ENCODE data around the gene ZBTB2. TPM values are rescaled to one million over a fixed set of nuclear protein-coding genes. Genes with fewer than 3 reads are reported as not detected.

The ZBTB2 gene
- total RNA-seq, 2 donors from 2014 or later, result 11.4 to 15.2 TPM

DNA sequence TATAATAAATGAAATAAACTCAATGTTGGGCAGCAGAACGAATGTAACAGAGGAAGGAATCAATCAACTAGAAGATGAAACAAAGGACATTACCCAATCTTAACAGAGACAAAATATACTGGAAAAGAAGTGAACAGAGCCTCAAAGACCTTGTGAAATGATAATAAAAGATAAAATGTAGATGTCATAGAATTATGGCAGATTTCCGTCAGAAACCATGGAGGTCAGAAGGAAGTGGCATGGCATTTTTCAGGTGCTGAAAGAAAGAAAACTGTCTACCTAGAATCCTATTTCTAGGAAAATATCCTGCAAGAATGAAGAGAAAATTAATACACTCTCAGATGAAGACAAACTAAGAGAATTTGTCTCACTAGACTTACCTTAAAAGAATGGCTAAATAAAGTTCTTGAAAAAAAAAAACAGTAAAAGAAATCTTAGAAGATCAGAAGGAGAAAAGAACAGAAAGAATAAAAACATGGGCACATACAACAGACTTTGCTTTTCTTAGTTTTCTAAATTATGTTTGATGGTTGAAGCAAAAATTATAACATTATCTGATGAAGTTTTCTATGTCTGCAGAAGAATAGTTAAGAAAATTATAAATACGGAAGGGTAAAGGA is 23.4 kb upstream of the ZBTB2 start:
- H3K9ac ChIP-seq (ENCODE audit: extremely low read depth, low read length, poor library complexity, severe bottlenecking), result no peak overlapping the region
- TF ChIP-seq, protein P1, sequence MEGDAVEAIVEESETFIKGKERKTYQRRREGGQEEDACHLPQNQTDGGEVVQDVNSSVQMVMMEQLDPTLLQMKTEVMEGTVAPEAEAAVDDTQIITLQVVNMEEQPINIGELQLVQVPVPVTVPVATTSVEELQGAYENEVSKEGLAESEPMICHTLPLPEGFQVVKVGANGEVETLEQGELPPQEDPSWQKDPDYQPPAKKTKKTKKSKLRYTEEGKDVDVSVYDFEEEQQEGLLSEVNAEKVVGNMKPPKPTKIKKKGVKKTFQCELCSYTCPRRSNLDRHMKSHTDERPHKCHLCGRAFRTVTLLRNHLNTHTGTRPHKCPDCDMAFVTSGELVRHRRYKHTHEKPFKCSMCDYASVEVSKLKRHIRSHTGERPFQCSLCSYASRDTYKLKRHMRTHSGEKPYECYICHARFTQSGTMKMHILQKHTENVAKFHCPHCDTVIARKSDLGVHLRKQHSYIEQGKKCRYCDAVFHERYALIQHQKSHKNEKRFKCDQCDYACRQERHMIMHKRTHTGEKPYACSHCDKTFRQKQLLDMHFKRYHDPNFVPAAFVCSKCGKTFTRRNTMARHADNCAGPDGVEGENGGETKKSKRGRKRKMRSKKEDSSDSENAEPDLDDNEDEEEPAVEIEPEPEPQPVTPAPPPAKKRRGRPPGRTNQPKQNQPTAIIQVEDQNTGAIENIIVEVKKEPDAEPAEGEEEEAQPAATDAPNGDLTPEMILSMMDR (conservative IDR thresholded peaks at IDR 0.05), result no peak
- no peak overlapping the region for H3K27ac ChIP-seq (ENCODE audit: low read depth, low read length)
- H3K27ac Mint-ChIP-seq, result no peak overlapping the region
- WGBS, 2 experiments (ENCODE audit: insufficient coverage in 1 of 2, insufficient read length in 1 of 2), result 96 to 100% methylated on average over 1 to 2 of the region's 3 CpGs
- no peaks in the 10 kb centered on the region for H3K27me3 Mint-ChIP-seq (ENCODE audit: insufficient read depth)
- H3K4me1 ChIP-seq (ENCODE audit: control insufficient read depth, insufficient read depth, low read length), result no peaks in the 10 kb centered on the region
- no peak overlapping the region for H3K4me3 Mint-ChIP-seq
- no peak for DNase-seq
- H3K9me3 Mint-ChIP-seq, result peaks cover 4% of the 10 kb centered on the region
- H3K4me1 Mint-ChIP-seq, result no peaks in the 10 kb centered on the region
- no peaks in the 10 kb centered on the region for H3K27me3 ChIP-seq (ENCODE audit: control insufficient read depth, insufficient read depth, low read length, poor library complexity, severe bottlenecking)
- H3K9me3 ChIP-seq (ENCODE audit: control insufficient read depth, low read length), result peaks cover 38% of the 10 kb centered on the region
- peaks cover 73% of the 10 kb centered on the region for H3K36me3 Mint-ChIP-seq (ENCODE audit: low read depth)
- H3K36me3 ChIP-seq (ENCODE audit: control insufficient read depth, insufficient read depth, low read length), result peaks cover 90% of the 10 kb centered on the region
- no peak overlapping the region for H3K4me3 ChIP-seq (ENCODE audit: low read length)

DNA sequence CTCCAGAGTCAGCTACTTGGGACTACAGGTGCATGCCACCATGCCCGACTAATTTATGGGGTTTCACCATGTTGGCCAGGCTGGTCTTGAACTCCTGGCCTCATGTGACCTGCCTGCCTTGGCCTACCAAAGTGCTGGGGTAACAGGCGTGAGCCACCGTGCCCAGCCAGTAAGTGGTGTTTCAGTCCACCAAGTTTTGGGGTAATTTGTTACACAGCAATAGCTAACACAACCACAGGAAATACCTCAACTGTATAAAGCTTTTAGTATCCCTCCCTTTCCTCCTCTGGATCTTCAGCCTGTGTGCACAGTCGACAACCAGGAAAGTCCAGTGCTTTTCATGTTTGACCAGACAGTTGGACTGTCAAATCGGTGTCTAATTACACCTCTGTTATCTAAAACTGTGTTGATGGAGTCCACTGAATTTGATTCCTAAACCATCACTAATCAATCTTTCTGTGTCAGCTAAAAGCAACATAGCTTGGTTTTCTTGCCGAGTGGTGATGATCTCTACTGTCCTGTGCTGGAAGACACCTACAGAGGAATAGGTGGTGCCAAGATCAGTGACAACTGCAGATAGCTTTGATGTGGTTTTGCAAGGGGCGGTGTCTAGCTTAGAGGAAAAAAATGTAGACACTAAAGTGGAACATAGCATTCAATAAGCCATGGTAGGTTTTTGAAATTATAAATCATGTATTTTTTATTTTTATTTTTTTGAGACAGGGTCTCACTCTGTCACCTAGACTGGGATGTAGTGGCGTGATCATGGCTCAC is 22.2 kb upstream of the ZBTB2 start:
- peaks cover 38% of the 10 kb centered on the region for H3K9me3 ChIP-seq (ENCODE audit: control insufficient read depth, low read length)
- H3K9ac ChIP-seq (ENCODE audit: extremely low read depth, low read length, poor library complexity, severe bottlenecking), result no peak overlapping the region
- H3K4me3 ChIP-seq (ENCODE audit: low read length), result no peak overlapping the region
- Mint-ChIP-seq H3K4me3 (no peak overlapping the region), H3K4me1 (peaks cover 9% of the 10 kb centered on the region), H3K27ac (no peak overlapping the region), H3K27me3 (ENCODE audit: insufficient read depth) (no peaks in the 10 kb centered on the region), H3K36me3 (ENCODE audit: low read depth) (peaks cover 77% of the 10 kb centered on the region), H3K9me3 (peaks cover 4% of the 10 kb centered on the region)
- TF ChIP-seq, protein P1 (conservative IDR thresholded peaks at IDR 0.05), result no peak
- H3K27ac ChIP-seq (ENCODE audit: low read depth, low read length), result no peak overlapping the region
- H3K36me3 ChIP-seq (ENCODE audit: control insufficient read depth, insufficient read depth, low read length), result peaks cover 92% of the 10 kb centered on the region
- H3K4me1 ChIP-seq (ENCODE audit: control insufficient read depth, insufficient read depth, low read length), result no peaks in the 10 kb centered on the region
- WGBS, 2 experiments (ENCODE audit: insufficient coverage in 1 of 2, insufficient read length in 1 of 2), result 87 to 94% methylated on average over 4 to 8 of the region's 8 CpGs
- no peak for DNase-seq
- H3K27me3 ChIP-seq (ENCODE audit: control insufficient read depth, insufficient read depth, low read length, poor library complexity, severe bottlenecking), result no peaks in the 10 kb centered on the region

DNA sequence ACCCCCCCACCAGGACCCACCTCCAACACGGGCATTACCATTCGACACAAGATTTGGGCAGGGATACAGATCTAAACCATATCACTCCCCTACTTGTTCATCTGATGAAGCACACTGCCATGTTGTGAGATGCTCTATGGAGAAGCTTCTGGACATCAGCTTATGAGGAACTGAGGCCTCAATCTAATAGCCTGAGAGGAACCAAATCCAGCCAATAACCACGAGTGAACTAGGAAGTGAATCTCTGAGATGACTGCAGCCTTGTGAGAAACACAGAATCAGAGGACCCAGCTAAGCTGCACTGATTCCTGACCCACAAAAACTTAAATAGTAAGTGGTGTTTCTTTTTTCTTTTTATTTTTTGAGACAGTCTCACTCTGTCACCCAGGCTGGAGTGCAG is 21.6 kb upstream of the ZBTB2 start:
- no peaks in the 10 kb centered on the region for H3K27me3 Mint-ChIP-seq (ENCODE audit: insufficient read depth)
- H3K9ac ChIP-seq (ENCODE audit: extremely low read depth, low read length, poor library complexity, severe bottlenecking), result no peak overlapping the region
- H3K4me1 Mint-ChIP-seq, result peaks cover 9% of the 10 kb centered on the region
- 94 to 100% methylated on average over 1 to 3 of the region's 3 CpGs for WGBS, 2 experiments (ENCODE audit: insufficient coverage in 1 of 2, insufficient read length in 1 of 2)
- no peak overlapping the region for H3K4me3 Mint-ChIP-seq
- no peak overlapping the region for H3K4me3 ChIP-seq (ENCODE audit: low read length)
- no peak overlapping the region for H3K27ac Mint-ChIP-seq
- peaks cover 80% of the 10 kb centered on the region for H3K36me3 Mint-ChIP-seq (ENCODE audit: low read depth)
- peaks cover 91% of the 10 kb centered on the region for H3K36me3 ChIP-seq (ENCODE audit: control insufficient read depth, insufficient read depth, low read length)
- TF ChIP-seq, protein P1 (conservative IDR thresholded peaks at IDR 0.05), result no peak
- H3K27ac ChIP-seq (ENCODE audit: low read depth, low read length), result no peak overlapping the region
- DNase-seq, result no peak
- peaks cover 38% of the 10 kb centered on the region for H3K9me3 ChIP-seq (ENCODE audit: control insufficient read depth, low read length)
- no peaks in the 10 kb centered on the region for H3K27me3 ChIP-seq (ENCODE audit: control insufficient read depth, insufficient read depth, low read length, poor library complexity, severe bottlenecking)
- no peaks in the 10 kb centered on the region for H3K4me1 ChIP-seq (ENCODE audit: control insufficient read depth, insufficient read depth, low read length)
- peaks cover 4% of the 10 kb centered on the region for H3K9me3 Mint-ChIP-seq

All from endodermal cell (in vitro differentiated cells).